ENCODE data around the gene BICC1.
A peak's percentile ranks its signal among the peaks of the same experiment; 100 is the strongest.

The BICC1 gene

GRCh38 chr10:58712141-58712540 is 199.5 kb downstream of the BICC1 start:
- no peak for DNase-seq

- DNase-seq = peak in 1 of 2 experiments; percentile 28
These were observed 200.3 kb downstream of the BICC1 start for GRCh38 chr10:58712982-58713381.

GRCh38 chr10:58714409-58714808 is 201.7 kb downstream of the BICC1 start:
- no peak for DNase-seq

DNA sequence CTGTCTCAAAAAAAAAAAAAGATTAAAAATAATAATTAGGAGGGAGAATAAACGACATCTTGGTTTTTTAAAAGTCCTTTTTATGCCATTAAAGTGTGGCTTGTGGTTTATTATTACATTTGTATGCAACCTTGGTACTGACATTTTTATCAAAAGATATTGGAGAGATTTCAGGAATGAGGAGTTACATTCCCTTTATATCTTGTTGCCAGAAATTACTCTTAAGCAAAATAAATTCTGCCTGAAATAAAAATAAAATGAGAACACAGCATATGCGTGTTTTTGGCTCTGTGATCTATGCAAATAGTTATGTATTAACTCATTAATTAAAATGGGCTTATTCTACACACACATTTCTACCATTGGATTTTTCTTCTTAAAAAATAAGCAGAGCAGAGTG is 202.4 kb downstream of the BICC1 start:
- DNase-seq = no peak

GRCh38 chr10:58718596-58718995 is 205.9 kb downstream of the BICC1 start:
- DNase-seq = no peak

- DNase-seq = no peak
These were observed 209.1 kb downstream of the BICC1 start for GRCh38 chr10:58721601-58722281.

GRCh38 chr10:58723186-58723585 is 210.5 kb downstream of the BICC1 start:
- no peak for DNase-seq

GRCh38 chr10:58723966-58724365 is 211.3 kb downstream of the BICC1 start:
- no peak for DNase-seq

- no peak for DNase-seq
These were observed 212.1 kb downstream of the BICC1 start for GRCh38 chr10:58724781-58725180.

DNA sequence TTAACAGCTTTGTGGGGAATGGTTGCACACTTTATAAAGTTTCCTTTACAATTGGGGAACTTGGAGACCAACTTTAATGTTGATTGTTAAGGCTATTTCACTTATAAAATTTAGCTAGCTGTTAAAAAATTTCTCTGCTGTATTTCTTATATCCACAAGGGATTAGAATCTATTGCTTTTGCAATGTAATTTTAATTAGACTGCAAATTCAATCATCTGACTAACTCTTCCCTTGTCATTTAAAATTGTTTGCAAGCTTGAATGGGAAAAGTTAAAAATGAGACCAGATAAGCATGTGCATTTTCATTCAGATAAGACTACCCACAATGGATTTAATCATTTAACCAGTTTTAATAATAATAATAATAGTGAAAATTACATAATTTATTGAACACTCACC is 213.2 kb downstream of the BICC1 start:
- no peak for DNase-seq

DNA sequence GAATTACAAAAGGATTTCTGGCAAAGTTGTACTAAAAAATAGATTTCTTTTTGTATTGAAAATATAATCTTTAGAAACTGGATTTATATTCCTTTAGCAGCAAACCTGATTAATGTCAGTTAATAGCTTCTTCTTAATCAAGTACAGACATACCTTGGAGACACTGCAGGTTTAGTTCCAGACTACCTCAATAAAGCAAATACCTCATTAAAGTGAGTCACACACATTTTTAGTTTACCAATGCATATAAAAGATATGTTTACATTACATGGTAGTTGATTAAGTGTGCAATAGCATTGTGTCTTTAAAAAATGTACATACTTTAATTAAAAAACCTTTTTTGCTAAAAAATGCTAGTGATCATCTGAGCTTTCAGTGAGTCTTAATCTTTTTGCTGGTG is 215.0 kb downstream of the BICC1 start:
- no peak for DNase-seq

DNA sequence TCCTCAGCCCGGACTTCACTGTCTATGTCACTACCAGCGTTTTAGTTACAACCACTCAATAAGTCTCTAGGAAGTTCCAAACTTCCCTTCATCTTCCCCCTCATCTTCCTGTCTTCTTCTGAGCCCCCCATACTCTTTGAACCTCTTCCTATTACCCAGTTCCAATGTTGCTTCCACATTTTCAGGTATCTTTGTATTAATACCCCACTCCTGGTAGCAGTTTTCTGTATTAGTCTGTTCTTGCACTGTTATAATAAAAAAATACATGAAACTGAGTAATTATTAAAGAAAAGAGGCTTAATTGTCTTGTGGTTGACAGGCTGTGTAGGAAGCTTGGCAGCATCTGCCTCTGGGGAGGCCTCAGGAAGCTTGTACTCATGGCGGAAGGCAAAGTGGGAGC is 218.6 kb downstream of the BICC1 start:
- DNase-seq = no peak

GRCh38 chr10:58733436-58733835 is 220.8 kb downstream of the BICC1 start:
- no peak for DNase-seq

DNA sequence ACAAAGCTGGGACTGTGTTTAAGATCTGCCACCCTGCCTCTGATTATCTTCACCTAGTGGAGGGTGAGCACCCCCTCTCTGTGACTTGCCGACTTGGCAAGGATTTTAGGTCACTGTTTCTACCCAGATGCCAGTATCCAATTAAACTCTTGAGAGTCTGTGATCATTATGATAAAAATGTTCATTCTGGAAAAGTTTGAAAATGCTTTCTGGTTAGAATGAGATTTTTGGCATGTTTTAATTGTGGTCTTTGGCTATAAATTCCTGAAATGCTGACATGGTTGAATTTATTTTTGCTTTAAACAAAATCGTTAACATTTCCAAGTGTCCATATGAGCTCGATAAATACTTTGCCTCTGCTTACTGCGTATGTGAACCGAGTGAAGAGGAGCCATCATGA is 221.4 kb downstream of the BICC1 start:
- DNase-seq = no peak

DNA sequence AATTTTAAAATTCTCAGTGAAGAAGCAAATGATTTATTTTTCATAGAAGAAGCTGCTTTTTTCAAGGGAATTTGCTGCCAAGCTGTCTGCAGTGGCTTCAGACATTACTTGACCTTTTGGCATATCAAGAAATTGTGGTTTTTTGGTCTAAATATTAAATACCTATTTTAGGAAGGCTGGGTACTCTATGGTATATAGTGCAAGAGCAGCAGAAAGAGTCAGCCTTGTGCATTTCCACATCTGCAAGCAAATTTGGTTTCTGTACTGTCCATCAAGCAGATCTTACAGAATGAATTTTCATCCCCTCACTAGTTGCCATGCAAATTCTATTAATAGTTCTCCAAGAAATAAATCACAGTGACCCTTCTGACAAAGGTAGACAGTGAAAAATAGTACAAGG is 222.0 kb downstream of the BICC1 start:
- no peak for DNase-seq

DNA sequence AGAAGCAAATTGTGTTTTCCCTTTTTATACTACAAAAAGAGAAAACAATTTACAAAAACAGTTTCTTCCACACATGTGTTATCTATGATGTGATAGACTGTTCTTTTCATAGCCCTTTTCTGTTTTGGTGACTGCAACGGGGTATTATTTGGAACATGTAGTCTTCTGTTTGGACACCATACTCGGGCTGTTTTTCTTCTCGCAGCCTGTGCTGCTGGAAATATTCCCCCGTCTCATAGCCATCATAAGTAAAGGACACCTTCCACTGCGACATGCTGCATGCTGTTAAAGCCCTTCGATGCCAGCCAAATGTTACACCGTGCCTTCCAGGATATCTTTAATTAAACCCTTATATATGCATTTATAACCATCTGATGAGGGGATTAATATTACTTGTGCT is 222.4 kb downstream of the BICC1 start:
- no peak for DNase-seq

DNA sequence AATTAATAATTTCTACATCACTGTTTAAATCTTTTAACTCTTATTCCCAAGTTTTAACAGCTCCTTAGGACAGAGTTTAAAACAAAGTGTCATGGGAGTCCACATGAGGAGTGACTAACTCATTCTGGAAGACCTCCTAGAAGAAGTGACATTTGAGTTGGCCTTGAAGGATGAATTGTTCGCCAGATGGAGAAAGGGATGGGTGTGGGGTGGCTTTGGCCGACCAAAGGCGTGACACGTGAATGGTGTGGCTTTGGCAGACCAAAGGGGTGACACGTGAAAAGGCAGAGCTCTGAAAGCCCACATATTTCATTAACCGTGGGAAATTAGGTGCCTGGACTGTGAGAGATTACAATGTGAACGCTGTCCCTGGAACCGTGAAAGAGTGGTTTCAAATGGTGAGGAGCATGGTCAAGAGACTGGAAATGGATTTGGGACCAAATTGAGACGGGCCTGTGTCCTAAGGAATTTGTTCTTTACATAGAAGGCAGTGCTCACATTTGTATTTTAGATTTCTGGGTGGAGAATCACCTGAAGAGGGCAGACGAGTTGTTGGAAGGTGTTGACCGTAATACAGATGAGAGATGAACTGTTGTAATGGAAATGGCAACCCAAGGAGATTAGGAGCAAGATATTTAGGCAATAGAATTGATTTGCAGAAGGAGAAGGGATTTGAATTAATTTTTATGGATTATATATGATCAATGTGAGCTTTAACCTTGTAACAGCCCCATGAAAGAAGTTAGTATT is 228.1 kb downstream of the BICC1 start:
- no peak for DNase-seq

- no peak for DNase-seq
These were observed 229.0 kb downstream of the BICC1 start for GRCh38 chr10:58741673-58742072.

DNA sequence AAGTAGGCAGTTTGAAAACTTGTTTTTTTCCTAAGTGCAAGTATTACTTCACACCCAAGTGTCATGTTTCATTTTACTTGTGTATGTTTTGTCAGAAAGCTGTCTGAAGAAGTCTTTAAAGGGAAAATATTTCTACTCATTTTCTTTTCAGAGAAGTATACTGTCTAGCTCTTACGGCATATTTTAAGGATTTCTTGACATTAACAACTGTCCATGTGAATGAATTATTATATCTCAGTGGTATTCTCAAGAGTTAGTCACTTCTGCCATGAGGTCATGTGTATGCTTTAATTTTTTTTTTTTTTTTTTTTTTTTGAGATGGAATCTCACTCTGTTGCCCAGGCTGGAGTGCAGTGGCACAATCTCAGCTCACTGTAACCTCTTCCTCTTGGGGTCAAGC is 229.5 kb downstream of the BICC1 start:
- no peak for DNase-seq

- no peak for DNase-seq
These were observed 230.9 kb downstream of the BICC1 start for GRCh38 chr10:58743466-58744115.

- DNase-seq = no peak
These were observed 234.0 kb downstream of the BICC1 start for GRCh38 chr10:58746474-58747185.

DNA sequence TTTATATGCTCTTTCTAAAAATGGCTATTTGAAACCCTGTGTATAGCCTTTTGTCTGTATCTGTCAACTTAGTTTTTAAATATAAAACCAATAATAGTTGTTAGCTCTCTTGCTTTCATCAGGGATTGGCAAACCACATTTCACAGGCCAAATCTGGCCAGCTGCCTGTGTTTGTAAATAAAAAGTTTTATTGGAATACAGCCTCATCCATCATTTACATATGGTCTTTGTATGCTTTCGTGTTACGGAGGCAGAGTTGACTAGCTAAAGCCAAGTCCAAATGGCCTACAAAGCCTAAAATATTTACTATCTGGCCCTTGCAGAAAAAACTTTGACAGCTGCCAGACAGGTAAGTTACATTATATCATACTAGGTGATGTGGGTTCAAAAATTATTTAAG is 235.0 kb downstream of the BICC1 start:
- no peak for DNase-seq

- DNase-seq = no peak
These were observed 240.0 kb downstream of the BICC1 start for GRCh38 chr10:58752665-58753064.

DNA sequence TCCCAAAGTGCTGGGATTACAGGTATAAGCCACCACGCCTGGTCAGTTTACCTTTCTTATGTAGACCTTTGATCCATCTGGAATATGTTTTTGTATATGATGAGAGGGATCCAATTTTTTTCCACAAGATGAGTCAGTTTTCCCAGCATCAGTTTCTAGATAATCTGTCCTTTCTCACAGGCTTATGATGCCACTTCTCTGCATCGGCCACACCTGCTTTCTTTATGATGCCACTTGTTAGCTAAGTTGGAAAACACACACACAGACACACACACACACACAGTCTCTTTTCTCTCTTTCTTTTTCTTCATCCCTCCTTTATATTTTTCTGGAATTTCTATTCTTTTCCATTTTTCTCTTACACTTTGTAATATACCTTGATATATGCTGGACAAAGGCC is 240.8 kb downstream of the BICC1 start:
- no peak for DNase-seq

Data from Kasumi-1 (cell line).